HG02678 (cell line): Measurements from ENCODE around the gene FNDC7.
"Not testable (repeated sequence)": the region's sequence is repeated elsewhere in the genome, so short reads cannot be mapped to it uniquely, and the experiment has no call there.

Source experiments
- ATAC-seq: cut with Tn5 transposase; IDR thresholded peaks from one replicate; pipeline ENCODE4 v1.9.1; 2021; ENCODE audit warnings: mild to moderate bottlenecking, moderate library complexity; ENCODE audit not compliant: unreplicated experiment

FNDC7 gene

GRCh38 chr1:108712606-108713150, at the start of gene FNDC7:
Gene FNDC7, plus strand, starts transcription at chr1:108712908. Its CDS starts 26 bp downstream, at chr1:108712934.
- ATAC-seq, result no peak

DNA sequence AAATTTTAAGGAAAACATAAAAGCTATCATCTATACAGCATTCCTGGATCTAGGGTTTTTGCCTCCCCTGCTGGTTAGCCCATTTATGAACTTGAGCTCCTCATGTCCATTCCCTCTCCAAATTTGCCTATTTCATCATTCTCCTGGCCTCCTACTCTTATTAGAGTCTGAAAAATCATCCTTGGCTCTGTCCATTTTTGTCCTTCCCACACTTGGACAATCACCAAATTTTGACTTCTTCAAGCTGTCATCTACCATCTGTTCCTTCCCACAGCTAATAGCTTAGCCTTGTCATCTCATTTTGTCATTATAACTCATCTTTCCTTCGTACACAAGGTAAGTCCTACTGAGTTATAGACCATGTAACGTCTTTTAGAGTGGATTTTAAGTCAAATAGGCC, 49.6 kb upstream of the FNDC7 start:
- no peak for ATAC-seq

- ATAC-seq, result no peak
Measured at GRCh38 chr1:108664481-108664880, 48.2 kb upstream of the FNDC7 start.

GRCh38 chr1:108665067-108665466, 47.6 kb upstream of the FNDC7 start:
- no peak for ATAC-seq

GRCh38 chr1:108665771-108666170, 46.9 kb upstream of the FNDC7 start:
- ATAC-seq, result no peak

- not testable (repeated sequence) for ATAC-seq
Measured at GRCh38 chr1:108667422-108667821, 45.3 kb upstream of the FNDC7 start.

GRCh38 chr1:108668777-108669176, 43.9 kb upstream of the FNDC7 start:
- ATAC-seq, result no peak

DNA sequence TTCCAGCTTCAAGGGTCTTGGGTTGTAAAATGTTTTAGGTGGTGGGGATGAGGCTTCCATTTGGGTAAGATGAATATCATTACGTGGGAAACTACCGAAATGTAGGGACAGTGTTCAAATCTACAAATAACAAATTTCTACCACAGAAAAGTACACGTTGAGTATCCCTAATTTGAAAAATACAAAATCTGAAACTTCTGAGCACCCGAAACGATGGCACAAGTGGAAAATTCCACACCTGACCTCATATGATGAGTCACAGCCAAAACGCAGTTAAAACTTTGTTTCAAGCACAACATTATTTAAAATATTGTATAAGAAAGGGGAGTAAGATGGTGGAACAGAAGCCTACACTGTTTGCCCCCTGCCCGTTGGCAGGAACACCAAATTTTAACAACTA, 43.0 kb upstream of the FNDC7 start:
- ATAC-seq, result no peak

GRCh38 chr1:108670131-108670773, 42.5 kb upstream of the FNDC7 start:
- no peak for ATAC-seq

GRCh38 chr1:108671143-108671542, 41.6 kb upstream of the FNDC7 start:
- ATAC-seq, result no peak

- no peak for ATAC-seq
Measured at GRCh38 chr1:108678706-108679105, 34.0 kb upstream of the FNDC7 start.

- ATAC-seq, result no peak
Measured at GRCh38 chr1:108679586-108680213, 33.0 kb upstream of the FNDC7 start.

DNA sequence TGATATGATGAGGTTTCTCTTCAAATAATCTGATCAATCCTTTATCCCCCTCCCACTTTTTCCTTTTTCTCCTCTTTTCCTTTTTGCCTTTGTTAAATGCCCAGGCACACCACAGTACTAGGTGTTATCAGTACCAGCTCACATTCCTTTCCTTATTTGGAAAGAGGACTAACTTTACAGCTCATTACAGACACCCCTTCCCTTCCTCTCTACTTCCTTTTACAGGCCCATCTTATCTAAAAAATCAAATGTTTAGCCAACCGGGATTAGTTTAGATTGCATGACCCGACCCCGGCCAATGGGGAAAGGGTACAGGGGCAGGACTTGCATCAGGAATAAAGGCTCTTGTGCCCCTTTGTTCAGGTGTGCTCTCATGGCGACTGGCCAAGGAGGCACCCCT, 31.0 kb upstream of the FNDC7 start:
- not testable (repeated sequence) for ATAC-seq

GRCh38 chr1:108685529-108685928, 27.2 kb upstream of the FNDC7 start:
- ATAC-seq, result no peak

- ATAC-seq, result no peak
Measured at GRCh38 chr1:108686614-108687313, 25.9 kb upstream of the FNDC7 start.

DNA sequence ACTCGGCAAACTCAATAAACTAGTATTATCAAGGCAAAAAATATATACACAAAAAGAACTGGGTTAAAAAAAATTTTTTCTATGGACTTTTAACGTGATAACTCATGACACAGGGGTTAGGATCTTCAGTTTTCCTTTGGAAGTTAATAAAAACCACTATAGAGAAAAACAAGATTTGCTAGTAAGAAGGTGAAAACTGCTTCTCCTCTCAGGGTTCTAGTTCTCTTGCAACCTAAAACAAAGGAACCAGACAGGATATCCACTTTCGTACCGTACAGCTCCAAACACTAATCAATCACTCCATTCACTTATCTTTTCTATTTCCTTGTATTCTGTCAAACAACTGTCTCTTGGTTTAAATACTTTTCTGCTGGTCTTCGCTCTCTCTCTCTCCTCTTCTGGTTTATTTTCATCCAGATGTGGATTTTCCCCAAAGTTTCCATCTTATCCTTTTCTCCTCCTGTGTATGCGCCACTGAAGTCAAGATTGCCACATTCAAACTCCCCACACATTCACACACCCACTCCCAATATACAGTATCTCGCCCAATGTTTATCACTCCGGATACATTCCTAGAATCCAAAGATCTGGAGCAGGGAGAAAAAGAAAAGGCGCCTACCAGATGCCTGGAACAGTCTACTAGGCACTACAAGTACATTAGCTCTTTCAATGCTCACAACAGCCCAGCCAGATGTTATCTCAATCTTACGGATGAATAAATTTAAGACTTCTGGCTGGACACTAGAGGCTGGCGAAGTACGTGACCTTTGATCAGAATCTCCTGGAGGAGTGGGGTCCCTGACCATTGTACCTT, 21.4 kb upstream of the FNDC7 start:
- peak; percentile 1 for ATAC-seq

DNA sequence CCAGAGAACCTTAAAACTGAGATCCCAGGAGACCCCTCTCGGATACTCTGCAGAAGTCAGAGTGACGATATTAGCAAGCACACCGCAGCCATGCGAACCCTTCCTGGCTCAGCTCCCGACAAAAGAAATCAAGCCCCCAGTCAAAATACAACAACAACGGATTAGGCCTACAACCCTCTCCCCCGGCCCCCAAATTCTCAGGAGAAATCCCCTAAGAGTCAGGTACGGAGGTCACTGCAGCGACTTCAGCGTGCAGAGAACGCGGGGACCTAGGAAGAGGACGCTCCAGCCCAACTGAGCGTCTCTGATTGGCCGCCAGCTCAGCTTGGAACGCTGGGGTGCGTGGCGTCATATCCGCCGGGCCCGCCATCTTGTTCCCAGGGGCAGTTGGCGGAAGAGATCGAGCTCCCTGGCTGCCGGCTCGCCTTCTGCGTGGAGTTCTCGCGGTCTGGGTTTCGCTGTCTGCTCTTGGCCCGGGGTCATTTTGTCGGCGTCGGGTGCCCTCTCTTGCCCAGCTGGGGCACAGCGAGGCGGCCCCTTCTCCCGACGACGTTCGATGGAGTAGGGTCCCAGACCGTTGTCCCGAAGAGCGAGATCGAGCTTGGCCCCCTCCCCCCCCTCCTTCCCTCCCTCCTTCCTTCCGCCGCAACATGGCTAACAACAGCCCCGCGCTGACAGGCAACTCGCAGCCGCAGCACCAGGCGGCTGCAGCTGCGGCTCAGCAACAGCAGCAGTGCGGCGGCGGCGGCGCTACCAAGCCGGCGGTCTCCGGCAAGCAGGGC, 20.6 kb upstream of the FNDC7 start, which contains the start of gene PRPF38B:
Gene PRPF38B (plus strand): TSS at position 369 of the 782 bp plus-strand sequence. CDS start 282 bp downstream, at position 651.
- peak; percentile 94 for ATAC-seq

GRCh38 chr1:108692724-108693655, 19.7 kb upstream of the FNDC7 start:
- ATAC-seq, result peak; percentile 51

DNA sequence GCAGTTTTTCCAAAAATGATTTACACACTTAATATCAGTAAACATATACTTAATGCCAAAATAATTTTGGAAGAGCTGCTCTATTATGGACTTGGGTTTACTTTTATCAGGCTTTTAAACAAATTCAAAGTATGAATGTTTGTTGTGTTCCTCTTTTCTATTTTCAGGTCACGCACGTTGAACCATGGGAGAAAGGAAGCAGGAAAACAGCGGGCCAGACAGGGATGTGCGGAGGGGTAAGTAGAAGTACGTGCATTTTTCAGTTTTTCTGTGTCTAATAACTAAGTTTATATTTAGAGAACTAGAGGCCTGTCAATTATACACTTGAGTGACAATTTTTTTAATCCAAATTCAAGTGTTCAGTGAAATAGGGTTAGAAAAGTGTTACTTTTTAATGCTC, 17.2 kb upstream of the FNDC7 start:
- no peak for ATAC-seq
